NCI-H2107 treated with DMSO at 0.1 percent for 48 hours (cell line): ENCODE data around the gene CDHR3.
"Not testable (repeated sequence)": the region's sequence is repeated elsewhere in the genome, so short reads cannot be mapped to it uniquely, and the experiment has no call there.

Experiments
- DNase-seq: peaks from one replicate; lab custom pipeline; 2025; ENCODE audit not compliant: unreplicated experiment; lab: John Stamatoyannopoulos, UW

The CDHR3 gene

DNA sequence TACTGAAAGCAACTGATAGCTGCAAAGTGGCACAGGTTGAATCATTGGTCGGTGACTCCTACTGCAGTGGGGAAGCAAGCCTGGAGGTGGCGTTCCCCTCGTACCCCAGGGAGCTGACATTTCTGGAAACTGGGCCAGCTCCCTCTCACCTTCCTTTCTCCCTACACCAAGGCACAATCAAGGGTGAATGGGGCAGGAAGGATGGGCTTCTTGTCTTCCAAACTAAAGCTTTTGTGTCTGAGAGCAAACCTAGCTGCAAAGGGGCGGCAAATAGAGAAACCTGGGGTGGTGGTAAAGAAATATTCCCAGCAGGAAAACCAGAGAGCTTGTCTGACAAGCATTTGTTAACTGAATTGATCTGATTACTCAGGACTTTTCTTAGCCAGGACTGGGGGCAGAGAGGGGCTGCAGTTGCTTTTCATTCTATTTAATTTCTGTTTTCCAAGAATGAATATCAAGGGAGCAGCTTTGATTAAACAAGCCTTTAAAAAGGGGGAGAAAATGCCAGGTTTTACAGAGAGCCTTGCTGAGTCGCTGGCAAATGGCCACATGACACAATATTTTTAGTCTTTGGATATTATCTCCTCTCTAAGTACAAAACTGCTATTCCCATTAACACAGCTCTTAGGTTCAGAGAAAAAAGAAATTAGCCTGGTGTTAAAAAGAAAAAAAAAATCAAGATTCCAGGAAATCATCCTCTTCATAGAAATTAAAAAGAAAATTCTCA lies 27.8 kb downstream of the CDHR3 start:
- DNase-seq: no peak

DNA sequence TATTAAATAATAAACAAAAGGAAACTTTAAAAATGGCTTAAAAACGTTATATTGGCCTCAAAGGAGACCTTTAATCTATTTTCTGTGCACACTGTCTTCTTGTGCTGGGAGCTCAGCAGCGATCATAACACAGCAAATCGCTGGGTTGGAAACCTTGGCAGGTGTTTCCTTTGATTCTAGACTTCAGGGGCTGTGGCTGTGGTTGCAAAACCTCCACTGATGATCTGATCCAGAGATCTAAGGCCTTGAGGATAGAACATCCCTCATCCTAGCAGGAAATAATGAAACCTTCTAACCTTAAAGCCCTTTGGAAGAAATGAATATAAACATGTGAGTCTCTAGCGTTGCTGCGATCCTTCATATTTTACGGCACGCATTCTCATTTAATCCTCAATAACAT lies 29.8 kb downstream of the CDHR3 start:
- DNase-seq: no peak

GRCh38 chr7:105996860-105997737 lies 34.0 kb downstream of the CDHR3 start:
- DNase-seq: no peak

- no peak for DNase-seq
Measured at GRCh38 chr7:105999256-105999655, 36.2 kb downstream of the CDHR3 start.

GRCh38 chr7:106001196-106001595 lies 38.1 kb downstream of the CDHR3 start:
- DNase-seq: no peak

DNA sequence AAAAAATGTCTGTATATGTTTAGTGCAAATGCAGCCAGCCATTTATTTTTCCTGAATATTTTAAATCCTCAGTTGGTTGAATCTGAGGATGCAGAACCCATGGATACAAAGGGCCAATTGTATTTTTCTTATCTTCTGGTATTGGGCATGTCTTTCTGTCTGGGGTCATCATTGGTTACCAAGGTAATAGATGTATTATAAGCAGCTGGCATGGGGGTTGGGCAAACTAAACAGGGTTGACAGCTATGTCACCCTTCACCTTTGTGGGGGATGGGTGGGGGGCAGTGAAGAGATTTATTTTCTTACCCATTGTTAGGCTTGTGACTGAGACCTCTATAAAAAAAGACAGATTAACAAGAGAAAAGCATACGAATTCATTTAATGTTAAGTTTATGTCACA lies 38.8 kb downstream of the CDHR3 start:
- no peak for DNase-seq

DNA sequence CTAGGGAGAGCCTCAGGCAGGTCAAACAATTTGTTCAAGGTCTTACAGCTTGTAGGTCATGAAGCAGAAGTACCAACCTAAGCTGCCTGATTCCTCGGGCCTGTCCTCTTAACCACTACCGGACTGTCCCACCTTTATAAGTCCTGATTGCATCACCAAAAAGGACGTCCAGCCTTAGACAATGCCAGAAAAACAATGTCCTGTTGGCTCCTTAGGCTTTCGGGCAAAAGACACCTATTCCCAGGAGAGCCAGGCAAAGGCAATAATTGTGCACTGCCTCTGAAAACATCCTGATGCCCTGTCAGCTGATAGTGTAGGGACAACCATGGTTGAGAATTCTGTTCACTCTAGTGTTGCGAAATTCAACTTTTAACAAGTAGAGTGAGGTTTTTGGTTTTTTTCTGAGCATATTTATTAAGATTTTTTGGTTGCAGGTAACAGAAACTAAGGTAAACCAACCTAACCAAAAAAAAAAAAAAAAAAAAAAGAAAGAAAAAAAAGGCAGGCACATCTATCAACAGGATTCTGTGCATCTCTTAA lies 40.5 kb downstream of the CDHR3 start:
- DNase-seq: no peak

DNA sequence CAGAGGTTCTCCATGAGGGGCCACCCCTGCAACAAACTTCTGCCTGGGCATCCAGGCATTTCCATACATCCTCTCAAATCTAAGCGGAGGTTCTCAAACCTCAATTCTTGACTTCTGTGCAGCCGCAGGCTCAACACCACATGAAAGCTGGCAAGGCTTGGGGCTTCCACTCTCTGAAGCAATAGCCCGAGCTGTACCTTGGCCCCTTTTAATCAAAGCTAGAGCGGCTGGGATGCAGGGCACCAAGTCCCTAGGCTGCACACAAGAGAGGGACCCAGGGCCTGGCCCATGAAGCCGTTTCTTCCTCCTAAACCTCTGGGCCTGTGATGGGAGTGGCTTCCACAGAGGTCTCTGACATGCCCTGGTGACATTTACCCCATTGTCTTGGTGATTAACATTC lies 43.8 kb downstream of the CDHR3 start:
- no peak for DNase-seq

DNA sequence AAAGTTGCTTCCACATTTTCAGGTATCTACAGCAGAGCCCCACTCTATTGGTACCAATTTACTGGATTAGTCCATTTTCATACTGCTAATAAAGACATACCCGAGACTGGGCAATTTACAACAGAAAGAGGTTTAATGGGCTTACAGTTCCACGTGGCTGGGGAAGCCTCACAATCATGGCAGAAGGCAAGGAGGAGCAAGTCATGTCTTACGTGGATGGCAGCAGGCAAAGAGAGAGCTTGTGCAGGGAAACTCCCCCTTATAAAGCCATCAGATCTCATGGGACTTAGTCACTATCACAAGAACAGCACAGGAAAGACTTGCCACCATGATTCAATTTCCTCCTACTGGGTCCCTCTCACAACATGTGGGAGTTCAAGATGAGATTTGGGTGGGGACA lies 44.7 kb downstream of the CDHR3 start:
- DNase-seq: not testable (repeated sequence)

- DNase-seq: peak; percentile 62
Measured at GRCh38 chr7:106009503-106010226, 46.6 kb downstream of the CDHR3 start.

GRCh38 chr7:106010331-106010730 lies 47.3 kb downstream of the CDHR3 start:
- DNase-seq: no peak

DNA sequence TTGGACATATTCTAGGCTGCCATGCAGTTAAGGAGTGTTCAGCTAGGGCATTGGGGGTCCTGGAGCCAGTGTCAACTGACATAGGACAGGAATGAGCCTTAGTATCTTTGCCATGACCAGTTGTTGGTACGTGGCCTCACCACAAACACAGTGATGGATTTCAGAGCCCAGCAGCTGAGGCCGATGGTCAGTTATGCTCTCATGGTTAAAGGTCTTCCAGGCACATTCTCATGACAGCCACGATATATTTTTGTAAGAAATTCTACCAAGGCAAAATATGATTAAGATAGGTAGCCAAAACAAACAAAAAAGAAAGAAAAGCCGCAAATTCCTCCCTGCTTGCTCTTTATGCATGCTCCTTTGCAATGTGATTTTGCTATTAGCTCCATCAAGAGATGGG lies 47.8 kb downstream of the CDHR3 start:
- DNase-seq: no peak

GRCh38 chr7:106012184-106012583 lies 49.1 kb downstream of the CDHR3 start:
- DNase-seq: no peak

GRCh38 chr7:106012935-106013439 lies 49.9 kb downstream of the CDHR3 start:
- no peak for DNase-seq

DNA sequence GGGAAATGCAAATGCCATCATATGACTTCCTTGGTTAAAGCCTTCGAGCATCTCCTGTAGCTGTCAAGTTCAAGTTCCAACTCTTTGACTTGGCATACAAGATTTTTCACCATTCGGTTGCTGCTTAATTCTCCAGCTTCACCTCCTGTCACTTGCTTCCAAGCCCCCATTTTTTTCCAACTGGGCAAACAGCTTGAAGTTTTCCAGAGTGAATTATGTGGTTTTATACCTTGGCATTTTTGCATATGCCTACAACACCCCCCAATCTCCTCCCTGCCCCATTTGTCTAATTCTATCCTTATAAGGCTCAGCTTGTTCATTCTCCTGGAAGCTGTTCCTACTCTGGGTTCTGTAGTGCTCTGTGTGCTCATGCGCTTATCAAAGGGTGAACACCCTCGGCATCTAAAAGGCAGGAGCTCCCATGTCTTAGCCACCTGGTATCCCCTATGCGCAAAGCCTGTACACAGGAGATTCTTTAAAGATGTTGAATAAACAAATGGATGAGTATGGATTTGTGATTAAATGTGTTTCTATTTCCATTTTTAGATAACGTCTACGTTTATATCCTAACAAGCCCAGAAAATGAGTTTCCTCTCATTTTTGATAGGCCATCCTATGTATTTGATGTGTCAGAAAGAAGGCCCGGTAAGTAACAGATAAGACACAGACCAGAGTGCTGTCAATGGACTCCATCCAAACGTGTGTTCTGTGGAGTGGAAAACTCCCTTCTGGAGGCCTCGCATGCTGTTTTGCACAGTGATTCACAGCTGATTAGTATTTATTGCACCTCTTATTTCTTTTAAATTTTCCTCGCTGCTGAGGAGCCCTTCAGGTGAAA lies 52.5 kb downstream of the CDHR3 start:
- no peak for DNase-seq

DNA sequence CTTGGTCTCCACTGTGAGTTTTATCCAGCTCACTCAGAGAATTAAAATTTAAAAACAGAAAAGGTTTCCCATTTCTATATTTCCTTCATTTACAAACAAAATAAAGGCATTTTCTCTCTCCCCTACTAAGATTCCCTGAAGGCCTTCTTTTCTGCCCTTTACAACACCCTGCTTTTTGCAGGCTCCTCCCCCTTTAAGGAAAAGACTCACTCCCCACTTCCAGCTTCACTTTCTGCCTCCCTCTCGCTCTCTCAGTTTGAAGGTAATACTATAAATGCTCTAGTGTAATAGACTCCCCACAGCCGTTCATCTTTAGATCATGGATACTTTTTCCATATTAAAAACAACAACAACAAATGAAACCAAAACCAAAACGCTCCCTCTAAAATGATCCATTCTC lies 53.3 kb downstream of the CDHR3 start:
- no peak for DNase-seq

DNA sequence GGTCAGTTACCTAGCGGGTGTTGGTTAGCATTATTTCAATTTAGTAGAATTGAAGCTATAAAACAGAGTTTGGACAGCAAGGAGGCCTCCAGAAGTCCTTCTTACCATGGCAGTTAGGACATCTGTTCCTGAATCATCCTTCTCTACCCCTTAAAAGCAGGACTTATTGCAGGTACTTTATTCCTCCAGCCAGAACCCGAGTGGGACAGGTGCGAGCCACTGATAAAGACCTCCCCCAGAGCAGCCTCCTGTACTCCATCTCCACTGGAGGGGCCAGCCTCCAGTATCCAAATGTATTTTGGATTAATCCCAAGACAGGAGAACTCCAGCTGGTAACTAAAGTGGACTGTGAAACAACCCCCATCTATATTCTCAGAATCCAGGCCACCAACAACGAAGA lies 54.6 kb downstream of the CDHR3 start:
- DNase-seq: no peak

GRCh38 chr7:106018566-106019469 lies 55.8 kb downstream of the CDHR3 start:
- DNase-seq: no peak

GRCh38 chr7:106019470-106019820 lies 56.4 kb downstream of the CDHR3 start:
- DNase-seq: peak; percentile 11
